GM12878 (cell line): ENCODE results near the gene SERPINA9. TPM values are rescaled to one million over a fixed set of nuclear protein-coding genes. Genes with fewer than 3 reads are reported as not detected.

ENCODE experiments used
- ATAC-seq: fragments of 200-7000 bp; cut with Tn5 transposase; 3 replicates; pipeline ENCODE4 v1.9.1; 2020; ENCODE audit warnings: mild to moderate bottlenecking, moderate library complexity
- BruUV-seq: library from RNA; stranded (reverse); fragments of 400-500 nt; replicated peaks from 2 replicates; lab custom pipeline; 2021; lab: Mats Ljungman, UMichigan
- CTCF ChIA-PET: fragments of 300-600 bp; sonication (Branson Sonifier 250); formaldehyde crosslinking; extraction: SDS; loops from one replicate; lab custom pipeline; 2021; ENCODE audit warnings: inconsistent platforms; lab: Yijun Ruan, JAX
- POLR2A ChIA-PET: fragments of 350-600 bp; formaldehyde crosslinking; extraction: SDS; loops from one replicate; lab custom pipeline; 2021; ENCODE audit warnings: inconsistent platforms; lab: Charles Lee
- RAD21 ChIA-PET: fragments of 300-600 bp; sonication (Branson Sonifier 250); formaldehyde crosslinking; loops from one replicate; lab custom pipeline; 2023; ENCODE audit warnings: antibody characterized with exemption; ENCODE audit not compliant: unreplicated experiment; lab: Charles Lee
- SMC1A ChIA-PET: fragments of 300-600 bp; sonication (Branson Sonifier 250); formaldehyde crosslinking; loops from one replicate; lab custom pipeline; 2023; ENCODE audit not compliant: unreplicated experiment, uncharacterized antibody; lab: Charles Lee
- DNase-seq: peaks from one replicate; pipeline ENCODE4 v3.0.0-alpha.2; 2011; ENCODE audit warnings: low read depth, low spot score
- FAIRE-seq: peaks from 3 replicates; lab custom pipeline; 2011; peaks lifted over from hg19 to GRCh38; lab: Jason Lieb, UNC
- H2AFZ ChIP-seq: 2 replicates; pipeline ENCODE4 v1.6.0; 2011; ENCODE audit warnings: low read depth, low read length, control low read depth; ENCODE audit not compliant: control insufficient read depth
- H3K27ac ChIP-seq: 2 replicates; pipeline ENCODE4 v1.5.1; 2011; ENCODE audit warnings: control low read depth; ENCODE audit not compliant: control insufficient read depth, insufficient read depth
- H3K27me3 ChIP-seq, 2 experiments: replicated peaks in 1 of 2; 2 replicates each; pipeline versions ENCODE4 v1.6.0 to v1.6.1; 2011; ENCODE audit warnings: low read length in 1 of 2; ENCODE audit not compliant: control insufficient read depth in 2 of 2, insufficient read depth in 2 of 2
- H3K36me3 ChIP-seq, 2 experiments: 2 replicates each; pipeline ENCODE4 v1.5.1; 2011; ENCODE audit warnings: low read length in 1 of 2; ENCODE audit not compliant: control insufficient read depth in 2 of 2, insufficient read depth in 2 of 2
- H3K4me1 ChIP-seq: 2 replicates; pipeline ENCODE4 v1.6.1; 2011; ENCODE audit warnings: mild to moderate bottlenecking, low read length, moderate library complexity, mixed read lengths; ENCODE audit not compliant: control insufficient read depth, insufficient read depth
- H3K4me2 ChIP-seq: 2 replicates; pipeline ENCODE4 v1.6.0; 2011; ENCODE audit warnings: control low read depth; ENCODE audit not compliant: control insufficient read depth, insufficient read depth
- H3K4me3 ChIP-seq: fragments of 200-600 bp; sonication (generic); 2 replicates; pipeline ENCODE4 v1.5.1; 2016
- H3K79me2 ChIP-seq: 2 replicates; pipeline ENCODE4 v1.6.0; 2011; ENCODE audit warnings: low read length; ENCODE audit not compliant: control insufficient read depth, insufficient read depth
- H3K9ac ChIP-seq: 2 replicates; pipeline ENCODE4 v1.8.0; 2011; ENCODE audit warnings: low read length, control low read depth, mixed read lengths; ENCODE audit not compliant: control insufficient read depth, insufficient read depth
- H3K9me3 ChIP-seq: replicated peaks from 3 replicates; pipeline ENCODE4 v1.5.1; 2011; ENCODE audit warnings: mild to moderate bottlenecking, low read length; ENCODE audit not compliant: control insufficient read depth, insufficient read depth
- H4K20me1 ChIP-seq: 2 replicates; pipeline ENCODE4 v1.6.0; 2011; ENCODE audit not compliant: control insufficient read depth, insufficient read depth
- BRCA1 ChIP-seq: IDR thresholded peaks from 2 replicates; pipeline ENCODE4 v1.6.1; 2011; ENCODE audit warnings: low read depth, low read length, improper control_type of control experiment
- CHD4 ChIP-seq: fragments of 200-600 bp; sonication (generic); IDR thresholded peaks from 2 replicates; pipeline ENCODE4 v1.6.1; 2016; ENCODE audit warnings: mild to moderate bottlenecking
- LARP7 ChIP-seq: fragments of 450-650 bp; IDR thresholded peaks from 2 replicates; pipeline ENCODE4 v1.6.1; 2017; ENCODE audit warnings: mild to moderate bottlenecking
- STAT1 ChIP-seq: fragments of 450-650 bp; conservative IDR thresholded peaks from 2 replicates; pipeline ENCODE4 v1.6.1; 2014; ENCODE audit warnings: antibody characterized with exemption, mild to moderate bottlenecking
- ZNF592 ChIP-seq: fragments of 450-650 bp; IDR thresholded peaks from 2 replicates; pipeline ENCODE4 v1.6.1; 2017; ENCODE audit warnings: mild to moderate bottlenecking, moderate library complexity
- WGBS: methylation state at CpG from one replicate; pipeline ENCODE4 v1.1.6; 2016; ENCODE audit warnings: low lambda C conversion rate; ENCODE audit not compliant: insufficient replicate concordance, insufficient coverage; ENCODE audit errors: missing lambda C conversion rate; 5-methylcytosine and 5-hydroxymethylcytosine counted together
- in situ Hi-C: fragments of 300-500 bp; cut with MboI; formaldehyde crosslinking; loops from 9 replicates; pipeline ENCODE4 v1.14.3; 2018; ENCODE audit warnings: mixed read lengths
- intact Hi-C: fragments of 100-400 bp; cut with micrococcal nuclease; formaldehyde crosslinking; loops from one replicate; pipeline ENCODE4 v1.14.2; 2022; ENCODE audit not compliant: unreplicated experiment
- polyA plus RNA-seq, 11 experiments: library from polyadenylated mRNA; depleted of rRNA in 4 of 11; unstranded in 6 of 11; stranded (reverse) in 5 of 11; fragments of >200 nt; fragmentation: Nextera tagmentation in 4 of 11; fragmentation: Illumina TruSeq in 1 of 11; extraction: Ambion mirVana in 4 of 11; extraction: Trizol in 1 of 11; gene quantifications; 1 replicate in 1 of 11; 2 replicates in 10 of 11; pipeline versions ENCODE4 v1.2.1 to v1.2.3, GENCODE V29; 2011 to 2016; ENCODE audit warnings: inconsistent platforms in 2 of 11, missing spikeins in 2 of 11, low read depth in 1 of 11
- total RNA-seq, 4 experiments: library from RNA; depleted of rRNA in 3 of 4; stranded (reverse); fragments of >200 nt in 3 of 4; fragmentation: Illumina TruSeq in 1 of 4; extraction: Trizol in 1 of 4; gene quantifications; 2 replicates each; pipeline versions ENCODE4 v1.2.1 to v1.2.3, GENCODE V29; 2013 to 2021

SERPINA9 gene
- total and polyA plus RNA-seq, 10 of the 15 experiments (the other 5 are each of a cell fraction or from before 2014, with no cell fraction given): 0.05 TPM; not detected in 9

- no peaks in the 10 kb centered on the region for H3K36me3 ChIP-seq
- no peak overlapping the region for H3K27ac ChIP-seq
- H3K4me1 ChIP-seq: no peaks in the 10 kb centered on the region
- H3K79me2 ChIP-seq: no peaks in the 10 kb centered on the region
- no peaks in the 10 kb centered on the region; the same call in 2 of the 3 replicates for H3K9me3 ChIP-seq
- TF ChIP-seq LARP7 (no peak), BRCA1 (no peak), CHD4 (no peak), STAT1 (no peak), ZNF592 (no peak)
- no peaks in the 10 kb centered on the region for H4K20me1 ChIP-seq
- H3K4me3 ChIP-seq: no peak overlapping the region
- no peak overlapping the region for H3K9ac ChIP-seq
- no TSS peak for BruUV-seq
- in situ Hi-C loops: no loop called here
- CTCF ChIA-PET: no interaction called here
- SMC1A ChIA-PET: no interaction called here
- ATAC-seq (no peak), DNase-seq (no peak), FAIRE-seq (no peak)
- no peak overlapping the region for H2AFZ ChIP-seq
- 0% methylated on average over 3 of the region's 3 CpGs for WGBS
- intact Hi-C loops: no loop called here
- RAD21 ChIA-PET: no interaction called here
- H3K27me3 ChIP-seq: peaks cover 0 to 1% of the 10 kb centered on the region in 2 experiments; a peak in 1 of 4 replicates
- POLR2A ChIA-PET: no interaction called here
- no peak overlapping the region for H3K4me2 ChIP-seq
Observed at GRCh38 chr14:94451826-94452225, 24.2 kb downstream of the SERPINA9 start.
